ENCODE measurements around the gene STAM.
A peak's percentile ranks its signal among the peaks of the same experiment; 100 is the strongest.

The STAM gene

GRCh38 chr10:17673471-17674061 lies 29.6 kb downstream of the STAM start:
- TF ChIP-seq ZNF239 (tag by site-specific recombination; IDR thresholded peaks at IDR 0.05) (no peak), HIC1 (tag by site-specific recombination; IDR thresholded peaks at IDR 0.05) (peak; percentile 49), ZSCAN23 (tag by site-specific recombination; IDR thresholded peaks at IDR 0.05) (no peak), BCL11B (tag by site-specific recombination; IDR thresholded peaks at IDR 0.05; ENCODE audit: low read depth) (no peak), KLF17 (tag by site-specific recombination; IDR thresholded peaks at IDR 0.05) (0 out of 2 replicates have a peak, but pooled peaks have one; percentile 27), ZNF514 (tag by site-specific recombination; IDR thresholded peaks at IDR 0.05) (no peak), GLI4 (tag by site-specific recombination; IDR thresholded peaks at IDR 0.05) (no peak), SP7 (tag by site-specific recombination; IDR thresholded peaks at IDR 0.05) (peak; percentile 20; the same call in 1 of the 2 replicates), ZNF530 (tag by site-specific recombination; IDR thresholded peaks at IDR 0.05; ENCODE audit: low read depth) (no peak), ELK4 (IDR thresholded peaks at IDR 0.05; ENCODE audit: borderline replicate concordance, low read depth, low read length) (no peak), ZEB2 (tag by site-specific recombination; IDR thresholded peaks at IDR 0.05) (0 out of 2 replicates have a peak, but pooled peaks have one; percentile 12), ZNF521 (tag by site-specific recombination; IDR thresholded peaks at IDR 0.05) (no peak), ZNF510 (tag by site-specific recombination; IDR thresholded peaks at IDR 0.05; ENCODE audit: insufficient replicate concordance) (no peak), ZNF302 (tag by site-specific recombination; IDR thresholded peaks at IDR 0.05; ENCODE audit: low read depth) (no peak), ZNF121 (tag by site-specific recombination; IDR thresholded peaks at IDR 0.05) (no peak), ZNF658 (tag by site-specific recombination; IDR thresholded peaks at IDR 0.05) (no peak), SP2 (tag by site-specific recombination; IDR thresholded peaks at IDR 0.05) (no peak), ZNF214 (tag by site-specific recombination; IDR thresholded peaks at IDR 0.05; ENCODE audit: borderline replicate concordance) (no peak), TRIM28 (IDR thresholded peaks at IDR 0.05; ENCODE audit: borderline replicate concordance, low read length) (no peak), ZNF114 (tag by site-specific recombination; IDR thresholded peaks at IDR 0.05) (no peak), ZNF174 (tag by site-specific recombination; IDR thresholded peaks at IDR 0.05) (no peak), ZBTB8A (tag by site-specific recombination; IDR thresholded peaks at IDR 0.05) (no peak), PBX3 (CRISPR knock-in tag; IDR thresholded peaks at IDR 0.05) (no peak)
- Histone ChIP-seq H3K36me3 (ENCODE audit: control insufficient read depth in 2 of 2, insufficient read depth in 1 of 2, low read length in 2 of 2) (no peaks in the 10 kb centered on the region), H3K4me3 (ENCODE audit: low read depth, low read length) (no peak overlapping the region), H3K27ac (ENCODE audit: extremely low read depth, low read depth, low read length) (no peak overlapping the region), H3K4me1 (ENCODE audit: control insufficient read depth, insufficient read depth, low read length) (peaks cover 8% of the 10 kb centered on the region; the same call in 1 of the 2 replicates), H3K9me3 (ENCODE audit: control insufficient read depth, insufficient read depth, low read depth, low read length) (no peaks in the 10 kb centered on the region)
- ChIA-PET POLR2A (interaction anchor here (1.8 kb wide), 1 partner anchor 30 kb away, joined by 9 read pairs; the partner anchor contains the start of gene STAM), CTCF (no interaction called here)
